Neural cell (in vitro differentiated cells): ENCODE measurements around the gene IFRD2. TPM values are rescaled to one million over a fixed set of nuclear protein-coding genes. Genes with fewer than 3 reads are reported as not detected.

Experiments used
- H2AFZ ChIP-seq: fragments of 200-600, 300-800 bp; sonication (generic), shearing (Covaris generic); 2 replicates; pipeline ENCODE4 v1.6.0; 2014; ENCODE audit warnings: low read depth, mild to moderate bottlenecking, antibody characterized with exemption, low read length, moderate library complexity
- H3F3A ChIP-seq: fragments of 200-600 bp; shearing (Covaris generic); 2 replicates; pipeline ENCODE4 v1.6.1; 2016; ENCODE audit warnings: mild to moderate bottlenecking, moderate library complexity, mixed read lengths, antibody characterized with exemption, low read length; ENCODE audit not compliant: insufficient read depth, poor library complexity, severe bottlenecking
- H3K27ac ChIP-seq: fragments of 200-600, 300-800 bp; sonication (generic), shearing (Covaris generic); 2 replicates; pipeline ENCODE4 v1.5.1; 2014; ENCODE audit warnings: mild to moderate bottlenecking, low read length, moderate library complexity
- H3K27me3 ChIP-seq: fragments of 300-800, 200-600 bp; sonication (generic), shearing (Covaris generic); 2 replicates; pipeline ENCODE4 v1.6.0; 2014; ENCODE audit warnings: mild to moderate bottlenecking, low read depth, low read length, moderate library complexity; ENCODE audit not compliant: insufficient read depth
- H3K36me3 ChIP-seq: fragments of 300-800, 200-600 bp; sonication (generic), shearing (Covaris generic); 2 replicates; pipeline ENCODE4 v1.5.1; 2014; ENCODE audit warnings: mild to moderate bottlenecking, antibody characterized with exemption, low read length, moderate library complexity; ENCODE audit not compliant: insufficient read depth
- H3K4me2 ChIP-seq: fragments of 300-800, 200-600 bp; sonication (generic), shearing (Covaris generic); 2 replicates; pipeline ENCODE4 v1.6.0; 2014; ENCODE audit warnings: mild to moderate bottlenecking, low read length
- H3K4me3 ChIP-seq: fragments of 300-800, 200-600 bp; sonication (generic), shearing (Covaris generic); 2 replicates; pipeline ENCODE4 v1.5.1; 2014; ENCODE audit warnings: mild to moderate bottlenecking, low read length, moderate library complexity
- H3K79me2 ChIP-seq: fragments of 200-600 bp; shearing (Covaris generic); replicated peaks from 2 replicates; pipeline ENCODE4 v1.6.0; 2014; ENCODE audit warnings: mild to moderate bottlenecking, low read length, moderate library complexity; ENCODE audit not compliant: insufficient read depth
- H3K9ac ChIP-seq: fragments of 300-800, 200-600 bp; sonication (generic), shearing (Covaris generic); 2 replicates; pipeline ENCODE4 v1.6.1; 2016; ENCODE audit warnings: mild to moderate bottlenecking, low read length, mixed read lengths
- H3K9me2 ChIP-seq: fragments of 200-600 bp; shearing (Covaris generic); 2 replicates; pipeline ENCODE4 v1.6.1; 2016; ENCODE audit warnings: mild to moderate bottlenecking, low read length, mixed read lengths; ENCODE audit not compliant: insufficient read depth
- H3K9me3 ChIP-seq: fragments of 200-600, 300-800 bp; sonication (generic), shearing (Covaris generic); 2 replicates; pipeline ENCODE4 v1.6.1; 2016; ENCODE audit warnings: mild to moderate bottlenecking, mixed run types, low read length, moderate library complexity, mixed read lengths
- H4K20me1 ChIP-seq: fragments of 200-600 bp; shearing (Covaris generic); 2 replicates; pipeline ENCODE4 v1.6.1; 2016; ENCODE audit warnings: mild to moderate bottlenecking, mixed run types; ENCODE audit not compliant: insufficient read depth
- EP300 ChIP-seq: fragments of 450-650 bp; conservative IDR thresholded peaks from 2 replicates; pipeline ENCODE4 v1.6.1; 2014; ENCODE audit warnings: antibody characterized with exemption, mild to moderate bottlenecking, moderate library complexity; ENCODE audit not compliant: poor library complexity, severe bottlenecking
- EZH2 ChIP-seq: fragments of 200-600, 300-800 bp; shearing (Covaris generic), sonication (generic); IDR thresholded peaks from 2 replicates; pipeline ENCODE4 v1.6.1; 2014; ENCODE audit warnings: antibody characterized with exemption, low read length, borderline replicate concordance, mild to moderate bottlenecking; ENCODE audit not compliant: insufficient read depth, poor library complexity, severe bottlenecking
- MXI1 ChIP-seq: fragments of 450-650 bp; conservative IDR thresholded peaks from 2 replicates; pipeline ENCODE4 v1.6.1; 2014; ENCODE audit warnings: antibody characterized with exemption, mild to moderate bottlenecking; ENCODE audit not compliant: poor library complexity, severe bottlenecking
- POLR2AphosphoS5 ChIP-seq: IDR thresholded peaks from 2 replicates; pipeline ENCODE4 v1.6.1; 2012
- RAD21 ChIP-seq: fragments of 450-650 bp; conservative IDR thresholded peaks from 2 replicates; pipeline ENCODE4 v1.6.1; 2014; ENCODE audit warnings: antibody characterized with exemption, mild to moderate bottlenecking, moderate library complexity
- SMC3 ChIP-seq: fragments of 450-650 bp; conservative IDR thresholded peaks from 2 replicates; pipeline ENCODE4 v1.6.1; 2014; ENCODE audit warnings: antibody characterized with exemption, mild to moderate bottlenecking, moderate library complexity; ENCODE audit not compliant: poor library complexity
- TAF1 ChIP-seq: IDR thresholded peaks from 2 replicates; pipeline ENCODE4 v1.6.1; 2012; ENCODE audit warnings: low read depth
- polyA plus RNA-seq: library from polyadenylated mRNA; depleted of rRNA; stranded (reverse); fragments of >200 nt; gene quantifications from 2 replicates; pipeline ENCODE4 v1.2.3, GENCODE V29; 2014
- TF ChIP-seq, protein P1 (sequence below): IDR thresholded peaks from 2 replicates; pipeline ENCODE4 v1.6.1; 2012; ENCODE audit warnings: borderline replicate concordance
- TF ChIP-seq, protein P2 (sequence below): fragments of 450-650 bp; IDR thresholded peaks from 2 replicates; pipeline ENCODE4 v1.5.1; 2014; ENCODE audit warnings: antibody characterized with exemption, mild to moderate bottlenecking, moderate library complexity; ENCODE audit not compliant: poor library complexity, severe bottlenecking

Gene IFRD2
- polyA plus RNA-seq, 1 donor from 2014 or later = 41.8 TPM

DNA sequence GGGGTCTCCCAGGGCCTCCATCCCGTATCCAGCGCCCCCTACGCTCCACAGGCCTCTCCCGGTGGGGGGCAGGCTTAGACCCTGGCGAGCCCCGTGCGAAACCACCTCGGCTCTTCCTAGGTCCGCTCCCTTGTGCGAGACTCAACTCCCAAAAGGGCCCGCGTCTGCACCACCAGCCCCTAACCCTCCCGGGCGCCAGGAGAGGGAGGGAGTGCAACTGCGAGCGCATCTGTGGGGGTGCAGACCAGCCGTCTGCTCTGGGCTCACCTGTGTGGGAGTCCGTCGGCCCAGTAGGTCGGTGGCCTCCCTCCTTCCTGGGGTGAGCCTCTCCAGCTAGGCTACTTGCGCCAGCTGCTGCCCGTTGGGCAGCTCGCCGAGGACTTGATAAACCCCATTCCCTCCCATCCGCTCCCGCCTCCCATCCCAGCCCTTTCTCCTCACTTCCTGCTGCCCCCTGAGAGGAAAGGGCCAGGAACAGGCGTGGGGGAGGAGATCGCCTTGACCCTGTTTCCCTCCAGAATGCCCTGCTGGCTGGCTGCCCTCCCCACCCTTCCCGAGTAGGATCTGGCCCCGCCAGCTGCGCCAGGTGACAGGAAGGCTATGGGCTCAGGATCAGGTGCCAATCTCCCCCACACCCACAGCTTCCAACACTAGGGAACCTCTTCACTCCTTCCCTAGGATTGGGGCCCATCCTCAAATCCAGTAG lies 30.3 kb upstream of the IFRD2 start, which contains the start of gene HYAL2:
HYAL2 (minus strand) TSS at position 360 of the 706 bp plus-strand sequence. CDS start 2,256 bp downstream, outside the sequence.
- H3K9ac ChIP-seq = peak within 1 kb of the TSS; percentile 96
- H3K9me3 ChIP-seq = no peaks in the 10 kb centered on the region
- TF ChIP-seq RAD21 = no peak
- TF ChIP-seq EP300 = no peak
- TF ChIP-seq SMC3 = no peak
- TF ChIP-seq, protein P1, sequence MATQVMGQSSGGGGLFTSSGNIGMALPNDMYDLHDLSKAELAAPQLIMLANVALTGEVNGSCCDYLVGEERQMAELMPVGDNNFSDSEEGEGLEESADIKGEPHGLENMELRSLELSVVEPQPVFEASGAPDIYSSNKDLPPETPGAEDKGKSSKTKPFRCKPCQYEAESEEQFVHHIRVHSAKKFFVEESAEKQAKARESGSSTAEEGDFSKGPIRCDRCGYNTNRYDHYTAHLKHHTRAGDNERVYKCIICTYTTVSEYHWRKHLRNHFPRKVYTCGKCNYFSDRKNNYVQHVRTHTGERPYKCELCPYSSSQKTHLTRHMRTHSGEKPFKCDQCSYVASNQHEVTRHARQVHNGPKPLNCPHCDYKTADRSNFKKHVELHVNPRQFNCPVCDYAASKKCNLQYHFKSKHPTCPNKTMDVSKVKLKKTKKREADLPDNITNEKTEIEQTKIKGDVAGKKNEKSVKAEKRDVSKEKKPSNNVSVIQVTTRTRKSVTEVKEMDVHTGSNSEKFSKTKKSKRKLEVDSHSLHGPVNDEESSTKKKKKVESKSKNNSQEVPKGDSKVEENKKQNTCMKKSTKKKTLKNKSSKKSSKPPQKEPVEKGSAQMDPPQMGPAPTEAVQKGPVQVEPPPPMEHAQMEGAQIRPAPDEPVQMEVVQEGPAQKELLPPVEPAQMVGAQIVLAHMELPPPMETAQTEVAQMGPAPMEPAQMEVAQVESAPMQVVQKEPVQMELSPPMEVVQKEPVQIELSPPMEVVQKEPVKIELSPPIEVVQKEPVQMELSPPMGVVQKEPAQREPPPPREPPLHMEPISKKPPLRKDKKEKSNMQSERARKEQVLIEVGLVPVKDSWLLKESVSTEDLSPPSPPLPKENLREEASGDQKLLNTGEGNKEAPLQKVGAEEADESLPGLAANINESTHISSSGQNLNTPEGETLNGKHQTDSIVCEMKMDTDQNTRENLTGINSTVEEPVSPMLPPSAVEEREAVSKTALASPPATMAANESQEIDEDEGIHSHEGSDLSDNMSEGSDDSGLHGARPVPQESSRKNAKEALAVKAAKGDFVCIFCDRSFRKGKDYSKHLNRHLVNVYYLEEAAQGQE = no peak
- no peak for TF ChIP-seq POLR2AphosphoS5
- no peak for TF ChIP-seq TAF1
- no peak for TF ChIP-seq MXI1
- no peaks in the 10 kb centered on the region for H3F3A ChIP-seq
- H3K27ac ChIP-seq = peak within 1 kb of the TSS; percentile 94
- H3K27me3 ChIP-seq = no peaks in the 10 kb centered on the region
- no peaks in the 10 kb centered on the region for H3K36me3 ChIP-seq
- peak within 1 kb of the TSS; percentile 93 for H3K4me3 ChIP-seq
- peaks cover 30% of the 10 kb centered on the region for H3K79me2 ChIP-seq
- H4K20me1 ChIP-seq = no peaks in the 10 kb centered on the region
- no peak within 1 kb of the TSS for H3K4me2 ChIP-seq
- H2AFZ ChIP-seq = peak within 1 kb of the TSS; percentile 85
- no peaks in the 10 kb centered on the region for H3K9me2 ChIP-seq

DNA sequence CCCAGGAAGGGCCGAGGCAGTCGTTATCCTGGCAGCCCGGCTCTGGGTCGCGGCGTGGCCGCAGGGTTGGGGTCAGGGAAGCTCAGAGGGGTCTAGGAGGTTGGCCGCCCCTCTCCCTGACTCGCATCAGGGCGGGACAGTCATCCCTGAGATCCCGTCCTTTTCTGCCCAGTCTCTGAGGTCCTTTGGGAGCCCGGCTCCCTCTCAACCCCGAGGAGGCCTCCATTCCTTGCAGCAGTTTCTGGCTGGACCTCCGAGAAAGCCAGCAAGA lies 29.8 kb upstream of the IFRD2 start:
- Histone ChIP-seq H3K9me2 (no peaks in the 10 kb centered on the region), H3K4me3 (peak overlapping the region; percentile 93), H3F3A (no peaks in the 10 kb centered on the region), H3K9ac (peak overlapping the region; percentile 96), H3K36me3 (no peaks in the 10 kb centered on the region), H3K27ac (peak overlapping the region; percentile 94), H4K20me1 (no peaks in the 10 kb centered on the region), H2AFZ (peak overlapping the region; percentile 56), H3K9me3 (no peaks in the 10 kb centered on the region), H3K79me2 (peaks cover 25% of the 10 kb centered on the region), H3K4me2 (no peak overlapping the region), H3K27me3 (no peaks in the 10 kb centered on the region)
- TF ChIP-seq, protein P2, sequence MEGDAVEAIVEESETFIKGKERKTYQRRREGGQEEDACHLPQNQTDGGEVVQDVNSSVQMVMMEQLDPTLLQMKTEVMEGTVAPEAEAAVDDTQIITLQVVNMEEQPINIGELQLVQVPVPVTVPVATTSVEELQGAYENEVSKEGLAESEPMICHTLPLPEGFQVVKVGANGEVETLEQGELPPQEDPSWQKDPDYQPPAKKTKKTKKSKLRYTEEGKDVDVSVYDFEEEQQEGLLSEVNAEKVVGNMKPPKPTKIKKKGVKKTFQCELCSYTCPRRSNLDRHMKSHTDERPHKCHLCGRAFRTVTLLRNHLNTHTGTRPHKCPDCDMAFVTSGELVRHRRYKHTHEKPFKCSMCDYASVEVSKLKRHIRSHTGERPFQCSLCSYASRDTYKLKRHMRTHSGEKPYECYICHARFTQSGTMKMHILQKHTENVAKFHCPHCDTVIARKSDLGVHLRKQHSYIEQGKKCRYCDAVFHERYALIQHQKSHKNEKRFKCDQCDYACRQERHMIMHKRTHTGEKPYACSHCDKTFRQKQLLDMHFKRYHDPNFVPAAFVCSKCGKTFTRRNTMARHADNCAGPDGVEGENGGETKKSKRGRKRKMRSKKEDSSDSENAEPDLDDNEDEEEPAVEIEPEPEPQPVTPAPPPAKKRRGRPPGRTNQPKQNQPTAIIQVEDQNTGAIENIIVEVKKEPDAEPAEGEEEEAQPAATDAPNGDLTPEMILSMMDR = no peak
- TF ChIP-seq EP300 (no peak), EZH2 (no peak)
